DND-41 (cell line): ENCODE results near the gene ABCA2.

Experiments used
- CTCF ChIP-seq: IDR thresholded peaks from 2 replicates; pipeline ENCODE4 v1.5.1; 2012; ENCODE audit warnings: borderline replicate concordance, low read length, moderate library complexity, mild to moderate bottlenecking; ENCODE audit not compliant: poor library complexity, severe bottlenecking; ENCODE audit errors: extremely low read depth
- EZH2 ChIP-seq: IDR thresholded peaks from 3 replicates; pipeline ENCODE4 v1.6.1; 2012; ENCODE audit warnings: borderline replicate concordance, low read depth, mild to moderate bottlenecking, moderate library complexity, low read length, inconsistent platforms; ENCODE audit not compliant: severe bottlenecking

DNA sequence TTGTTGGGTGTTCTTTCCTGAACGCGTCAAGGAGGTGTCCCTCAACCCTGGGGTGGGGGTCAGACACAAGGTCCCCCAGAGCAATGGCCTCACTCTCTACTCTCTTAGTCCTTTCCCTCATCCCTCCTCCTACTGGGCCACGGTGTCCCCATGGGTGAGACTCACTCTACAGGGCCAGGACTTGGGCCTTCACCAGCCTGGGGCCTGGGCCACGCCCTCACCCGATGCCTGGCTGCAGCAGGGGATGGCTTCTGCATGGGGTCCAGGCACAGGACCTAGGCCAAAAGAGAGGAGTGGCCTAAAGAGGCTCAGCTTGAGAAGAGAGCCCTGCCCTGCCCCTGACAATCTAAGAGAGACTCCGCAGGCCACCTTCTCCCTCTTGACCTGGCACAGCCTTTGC lies 70.1 kb downstream of the ABCA2 start:
- TF ChIP-seq CTCF (no peak), EZH2 (no peak)
